Measurements from ENCODE around the gene NDUFB11.

GRCh38 chrX:47164420-47164819 is 19.9 kb upstream of the NDUFB11 start:
- TF ChIP-seq POLR2A (IDR thresholded peaks at IDR 0.05; ENCODE audit: borderline replicate concordance, extremely low read depth, insufficient read depth, insufficient read length) (no peak), CTCF (IDR thresholded peaks at IDR 0.05 in 2 of 3, conservative IDR thresholded peaks at IDR 0.05 in 1 of 3; ENCODE audit: borderline replicate concordance in 1 of 3, insufficient read depth in 1 of 3, low read depth in 2 of 3, low read length in 2 of 3) (no peak), TCF7L2 (IDR thresholded peaks at IDR 0.05; ENCODE audit: borderline replicate concordance, extremely low read depth, insufficient read depth, insufficient read length) (no peak), FOSL1 (IDR thresholded peaks at IDR 0.05; ENCODE audit: low read depth) (no peak), EZH2phosphoT487 (IDR thresholded peaks at IDR 0.05; ENCODE audit: borderline replicate concordance) (no peak), CEBPB (IDR thresholded peaks at IDR 0.05; ENCODE audit: low read depth) (no peak), EGR1 (IDR thresholded peaks at IDR 0.05; ENCODE audit: low read depth) (no peak), RAD21 (IDR thresholded peaks at IDR 0.05; ENCODE audit: low read depth) (no peak), ATF3 (IDR thresholded peaks at IDR 0.05) (no peak)
